Natural killer cell (primary cell): ENCODE results near the gene CAVIN1. TPM values are rescaled to one million over a fixed set of nuclear protein-coding genes. Genes with fewer than 3 reads are reported as not detected.
A peak's percentile ranks its signal among the peaks of the same experiment; 100 is the strongest.
"Not testable (repeated sequence)": the region's sequence is repeated elsewhere in the genome, so short reads cannot be mapped to it uniquely, and the experiment has no call there.

Source experiments
- ATAC-seq, 3 donors: fragments of 150-1000 bp in 2 of 3; fragments of 200-7000 bp in 1 of 3; cut with Tn5 transposase; 1 replicate in 1 of 3; 2 replicates in 2 of 3; pipeline ENCODE4 v1.10.0; 2021; ENCODE audit warnings: mild to moderate bottlenecking in 2 of 3, moderate library complexity in 2 of 3
- DNase-seq, 2 donors: peaks; one replicate each; pipeline versions ENCODE4 v3.0.0 to v3.0.0-alpha.2; 2013 to 2021; ENCODE audit warnings: mixed read lengths in 1 of 2
- H3K27ac ChIP-seq: one replicate; pipeline ENCODE4 v1.5.1; 2013; ENCODE audit warnings: mild to moderate bottlenecking, low read length
- H3K27me3 ChIP-seq: one replicate; pipeline ENCODE4 v1.6.1; 2013; ENCODE audit warnings: low read length; ENCODE audit not compliant: control insufficient read depth, insufficient read depth
- H3K36me3 ChIP-seq: one replicate; pipeline ENCODE4 v1.6.1; 2013; ENCODE audit warnings: low read length; ENCODE audit not compliant: control insufficient read depth, insufficient read depth
- H3K4me1 ChIP-seq: one replicate; pipeline ENCODE4 v1.6.1; 2013; ENCODE audit warnings: low read length; ENCODE audit not compliant: control insufficient read depth, insufficient read depth
- H3K4me3 ChIP-seq: one replicate; pipeline ENCODE4 v1.5.1; 2013; ENCODE audit warnings: low read length
- H3K9me3 ChIP-seq: one replicate; pipeline ENCODE4 v1.6.1; 2013; ENCODE audit warnings: low read length; ENCODE audit not compliant: control insufficient read depth, insufficient read depth
- H3K27ac Mint-ChIP-seq, 2 donors: one replicate each; pipeline ENCODE4 v1.8.0; 2022; ENCODE audit warnings: mild to moderate bottlenecking in 2 of 2, mixed read lengths in 2 of 2, moderate library complexity in 1 of 2
- H3K27me3 Mint-ChIP-seq, 2 donors: one replicate each; pipeline ENCODE4 v1.8.0; 2022; ENCODE audit warnings: low read depth in 2 of 2, mixed read lengths in 2 of 2
- H3K36me3 Mint-ChIP-seq: one replicate; pipeline ENCODE4 v1.8.0; 2022; ENCODE audit warnings: mixed read lengths
- H3K4me1 Mint-ChIP-seq, 2 donors: one replicate each; pipeline ENCODE4 v1.8.0; 2022; ENCODE audit warnings: mixed read lengths in 2 of 2
- H3K4me3 Mint-ChIP-seq: one replicate; pipeline ENCODE4 v1.8.0; 2022; ENCODE audit warnings: mild to moderate bottlenecking, moderate library complexity, mixed read lengths
- H3K9me3 Mint-ChIP-seq, 2 donors: one replicate each; pipeline ENCODE4 v1.8.0; 2022; ENCODE audit warnings: mixed read lengths in 2 of 2
- WGBS: methylation state at CpG from one replicate; pipeline ENCODE4 v1.1.7; 2013; ENCODE audit warnings: missing lambda C conversion rate; ENCODE audit not compliant: insufficient coverage; 5-methylcytosine and 5-hydroxymethylcytosine counted together
- intact Hi-C: fragments of 100-400 bp; cut with micrococcal nuclease; formaldehyde crosslinking; loops from one replicate; pipeline ENCODE4 v1.14.2; 2022
- total RNA-seq, 4 donors: library from RNA; stranded (reverse); fragments of 120-200 nt in 1 of 4; gene quantifications; one replicate each; pipeline versions ENCODE4 v1.2.3 to v1.2.4, GENCODE V29; 2013 to 2022
- TF ChIP-seq, protein P1 (sequence below): fragments of 200-600 bp; IDR thresholded peaks from one replicate; pipeline ENCODE4 v1.8.0; 2022; ENCODE audit warnings: antibody characterized with exemption

The CAVIN1 gene
- total RNA-seq, 3 donors from 2014 or later (not counting 1 experiment from before 2014, with no cell fraction given), result 0.11 to 0.20 TPM; not detected in 1

GRCh38 chr17:42421507-42422338 is 1.3 kb downstream of the CAVIN1 start:
- ATAC-seq (peak in 1 of 3 donors; percentile 26), DNase-seq (no peak)
- H3K9me3 Mint-ChIP-seq, result no peaks in the 10 kb centered on the region
- 7% methylated on average over 59 of the region's 59 CpGs for WGBS
- Histone ChIP-seq H3K9me3 (no peaks in the 10 kb centered on the region), H3K36me3 (no peaks in the 10 kb centered on the region), H3K27me3 (peaks cover 28% of the 10 kb centered on the region), H3K4me3 (no peak overlapping the region), H3K27ac (no peak overlapping the region), H3K4me1 (peaks cover 18% of the 10 kb centered on the region)
- H3K4me3 Mint-ChIP-seq, result peak overlapping the region; percentile 74
- TF ChIP-seq, protein P1, sequence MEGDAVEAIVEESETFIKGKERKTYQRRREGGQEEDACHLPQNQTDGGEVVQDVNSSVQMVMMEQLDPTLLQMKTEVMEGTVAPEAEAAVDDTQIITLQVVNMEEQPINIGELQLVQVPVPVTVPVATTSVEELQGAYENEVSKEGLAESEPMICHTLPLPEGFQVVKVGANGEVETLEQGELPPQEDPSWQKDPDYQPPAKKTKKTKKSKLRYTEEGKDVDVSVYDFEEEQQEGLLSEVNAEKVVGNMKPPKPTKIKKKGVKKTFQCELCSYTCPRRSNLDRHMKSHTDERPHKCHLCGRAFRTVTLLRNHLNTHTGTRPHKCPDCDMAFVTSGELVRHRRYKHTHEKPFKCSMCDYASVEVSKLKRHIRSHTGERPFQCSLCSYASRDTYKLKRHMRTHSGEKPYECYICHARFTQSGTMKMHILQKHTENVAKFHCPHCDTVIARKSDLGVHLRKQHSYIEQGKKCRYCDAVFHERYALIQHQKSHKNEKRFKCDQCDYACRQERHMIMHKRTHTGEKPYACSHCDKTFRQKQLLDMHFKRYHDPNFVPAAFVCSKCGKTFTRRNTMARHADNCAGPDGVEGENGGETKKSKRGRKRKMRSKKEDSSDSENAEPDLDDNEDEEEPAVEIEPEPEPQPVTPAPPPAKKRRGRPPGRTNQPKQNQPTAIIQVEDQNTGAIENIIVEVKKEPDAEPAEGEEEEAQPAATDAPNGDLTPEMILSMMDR, result no peak
- H3K4me1 Mint-ChIP-seq, result peaks cover 6 to 21% of the 10 kb centered on the region in 2 donors
- no peak overlapping the region for H3K27ac Mint-ChIP-seq
- peaks cover 35 to 43% of the 10 kb centered on the region in 2 donors for H3K27me3 Mint-ChIP-seq
- intact Hi-C loops, result no loop called here
- no peaks in the 10 kb centered on the region for H3K36me3 Mint-ChIP-seq

- no peak overlapping the region for H3K4me3 ChIP-seq
- H3K4me3 Mint-ChIP-seq, result peak overlapping the region; percentile 74
- no peak for DNase-seq
- no peaks in the 10 kb centered on the region for H3K36me3 Mint-ChIP-seq
- H3K27ac ChIP-seq, result no peak overlapping the region
- TF ChIP-seq, protein P1, result no peak
- H3K9me3 ChIP-seq, result no peaks in the 10 kb centered on the region
- H3K27ac Mint-ChIP-seq, result no peak overlapping the region
- no peak for ATAC-seq
- no peaks in the 10 kb centered on the region for H3K9me3 Mint-ChIP-seq
- peaks cover 28% of the 10 kb centered on the region for H3K27me3 ChIP-seq
- WGBS, result 46% methylated on average over 4 of the region's 6 CpGs
- intact Hi-C loops, result no loop called here
- no peaks in the 10 kb centered on the region for H3K36me3 ChIP-seq
- peaks cover 6 to 21% of the 10 kb centered on the region in 2 donors for H3K4me1 Mint-ChIP-seq
- H3K27me3 Mint-ChIP-seq, result peaks cover 35 to 40% of the 10 kb centered on the region in 2 donors
- H3K4me1 ChIP-seq, result peaks cover 18% of the 10 kb centered on the region
Observed at GRCh38 chr17:42421136-42421506, 1.9 kb downstream of the CAVIN1 start.

GRCh38 chr17:42417981-42418380 is 5.1 kb downstream of the CAVIN1 start:
- H3K9me3 ChIP-seq, H3K36me3 Mint-ChIP-seq, H3K9me3 Mint-ChIP-seq, DNase-seq, H3K27ac ChIP-seq, H3K36me3 ChIP-seq, intact Hi-C loops, H3K4me3 ChIP-seq, H3K4me3 Mint-ChIP-seq, H3K27ac Mint-ChIP-seq, ATAC-seq: not testable (repeated sequence)
- Histone ChIP-seq H3K27me3 (peaks cover 16% of the 10 kb centered on the region), H3K4me1 (peaks cover 21% of the 10 kb centered on the region)
- H3K4me1 Mint-ChIP-seq, result peaks cover 6 to 25% of the 10 kb centered on the region in 2 donors
- H3K27me3 Mint-ChIP-seq, result peaks cover 29 to 34% of the 10 kb centered on the region in 2 donors
- no CpG with 5 or more reads among the region's 5 CpGs for WGBS

- peaks cover 11 to 13% of the 10 kb centered on the region in 2 donors for H3K27me3 Mint-ChIP-seq
Observed at GRCh38 chr17:42414704-42415409, 8.2 kb downstream of the CAVIN1 start.

More at GRCh38 chr17:42414704-42415409, 8.2 kb downstream of the CAVIN1 start:
- TF ChIP-seq, protein P1, result no peak
- H3K9me3 Mint-ChIP-seq, result no peaks in the 10 kb centered on the region
- no peaks in the 10 kb centered on the region for H3K27me3 ChIP-seq
- intact Hi-C loops, result no loop called here
- H3K4me1 Mint-ChIP-seq, result peaks cover 0 to 8% of the 10 kb centered on the region in 2 donors
- no peak overlapping the region for H3K4me3 ChIP-seq
- no peak overlapping the region for H3K27ac Mint-ChIP-seq
- no peaks in the 10 kb centered on the region for H3K36me3 Mint-ChIP-seq
- H3K27ac ChIP-seq, result no peak overlapping the region
- H3K36me3 ChIP-seq, result no peaks in the 10 kb centered on the region
- no peaks in the 10 kb centered on the region for H3K9me3 ChIP-seq
- ATAC-seq (peak in 1 of 3 donors; percentile 32), DNase-seq (peak in 1 of 2 donors; percentile 63)
- H3K4me3 Mint-ChIP-seq, result no peak overlapping the region
- peaks cover 7% of the 10 kb centered on the region for H3K4me1 ChIP-seq
- 8% methylated on average over 7 of the region's 7 CpGs for WGBS
